ENCODE measurements around the gene TJP3.

Gene TJP3

GRCh38 chr19:3788996-3789778, 81.0 kb downstream of the TJP3 start:
- no peak for DNase-seq

GRCh38 chr19:3790209-3790734, 82.1 kb downstream of the TJP3 start:
- no peak for DNase-seq

- DNase-seq: no peak
These were observed 82.8 kb downstream of the TJP3 start for GRCh38 chr19:3790941-3791340.

- no peak for DNase-seq
These were observed 83.9 kb downstream of the TJP3 start for GRCh38 chr19:3792114-3792513.

GRCh38 chr19:3793799-3794198, 85.6 kb downstream of the TJP3 start:
- no peak for DNase-seq

- DNase-seq: no peak
These were observed 88.2 kb downstream of the TJP3 start for GRCh38 chr19:3796358-3796757.

- DNase-seq: no peak
These were observed 90.0 kb downstream of the TJP3 start for GRCh38 chr19:3798137-3798536.
